Measurements from ENCODE around the gene COL6A3.

COL6A3 gene, protein sequence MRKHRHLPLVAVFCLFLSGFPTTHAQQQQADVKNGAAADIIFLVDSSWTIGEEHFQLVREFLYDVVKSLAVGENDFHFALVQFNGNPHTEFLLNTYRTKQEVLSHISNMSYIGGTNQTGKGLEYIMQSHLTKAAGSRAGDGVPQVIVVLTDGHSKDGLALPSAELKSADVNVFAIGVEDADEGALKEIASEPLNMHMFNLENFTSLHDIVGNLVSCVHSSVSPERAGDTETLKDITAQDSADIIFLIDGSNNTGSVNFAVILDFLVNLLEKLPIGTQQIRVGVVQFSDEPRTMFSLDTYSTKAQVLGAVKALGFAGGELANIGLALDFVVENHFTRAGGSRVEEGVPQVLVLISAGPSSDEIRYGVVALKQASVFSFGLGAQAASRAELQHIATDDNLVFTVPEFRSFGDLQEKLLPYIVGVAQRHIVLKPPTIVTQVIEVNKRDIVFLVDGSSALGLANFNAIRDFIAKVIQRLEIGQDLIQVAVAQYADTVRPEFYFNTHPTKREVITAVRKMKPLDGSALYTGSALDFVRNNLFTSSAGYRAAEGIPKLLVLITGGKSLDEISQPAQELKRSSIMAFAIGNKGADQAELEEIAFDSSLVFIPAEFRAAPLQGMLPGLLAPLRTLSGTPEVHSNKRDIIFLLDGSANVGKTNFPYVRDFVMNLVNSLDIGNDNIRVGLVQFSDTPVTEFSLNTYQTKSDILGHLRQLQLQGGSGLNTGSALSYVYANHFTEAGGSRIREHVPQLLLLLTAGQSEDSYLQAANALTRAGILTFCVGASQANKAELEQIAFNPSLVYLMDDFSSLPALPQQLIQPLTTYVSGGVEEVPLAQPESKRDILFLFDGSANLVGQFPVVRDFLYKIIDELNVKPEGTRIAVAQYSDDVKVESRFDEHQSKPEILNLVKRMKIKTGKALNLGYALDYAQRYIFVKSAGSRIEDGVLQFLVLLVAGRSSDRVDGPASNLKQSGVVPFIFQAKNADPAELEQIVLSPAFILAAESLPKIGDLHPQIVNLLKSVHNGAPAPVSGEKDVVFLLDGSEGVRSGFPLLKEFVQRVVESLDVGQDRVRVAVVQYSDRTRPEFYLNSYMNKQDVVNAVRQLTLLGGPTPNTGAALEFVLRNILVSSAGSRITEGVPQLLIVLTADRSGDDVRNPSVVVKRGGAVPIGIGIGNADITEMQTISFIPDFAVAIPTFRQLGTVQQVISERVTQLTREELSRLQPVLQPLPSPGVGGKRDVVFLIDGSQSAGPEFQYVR (N-terminal part only)

DNA sequence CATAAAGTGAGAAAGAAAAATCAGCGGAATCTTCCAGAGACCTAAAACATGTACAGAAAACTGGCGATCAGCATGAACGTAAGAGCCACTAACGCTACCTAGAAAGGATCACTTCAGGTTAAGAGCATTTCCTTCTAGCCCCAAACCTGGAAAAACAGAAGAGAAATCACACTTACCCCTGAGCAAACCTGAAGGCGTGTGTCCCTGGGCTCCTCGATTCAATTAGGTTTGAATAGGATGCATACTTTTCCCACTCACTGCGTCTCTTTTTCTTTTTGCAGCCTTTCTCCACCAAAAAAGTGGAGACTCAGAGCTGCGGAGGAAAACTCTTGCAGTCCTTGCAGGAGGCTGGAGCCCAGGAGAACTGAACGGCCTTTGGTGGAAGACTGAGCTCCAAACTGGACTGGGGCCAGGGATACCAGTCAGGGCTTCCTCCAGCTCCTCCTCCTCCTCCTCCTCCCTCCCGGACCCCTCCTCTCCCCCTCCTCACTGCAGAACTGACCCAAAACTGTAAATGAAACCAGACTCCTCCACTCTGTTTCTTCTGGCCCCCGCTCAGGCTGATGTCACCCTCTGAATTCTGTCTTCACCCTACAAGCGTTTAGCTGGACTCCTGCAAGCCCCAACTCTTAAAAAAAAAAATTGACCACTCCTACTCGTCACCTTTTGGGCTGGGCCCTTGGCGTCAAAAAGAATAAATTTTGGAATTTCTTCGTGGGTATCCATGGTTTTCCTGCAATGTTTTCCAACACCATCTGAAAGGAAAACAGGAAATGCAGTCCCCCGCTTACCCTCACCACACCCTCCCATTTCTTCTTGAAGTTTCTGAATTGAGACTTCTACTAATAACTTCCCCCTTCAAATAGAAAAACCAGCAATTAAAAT lies at the start of gene COL6A3:
COL6A3 (minus strand) TSS at position 388 of the 885 bp plus-strand sequence. CDS start 17,347 bp downstream, outside the sequence.
- DNase-seq, result no peak

DNA sequence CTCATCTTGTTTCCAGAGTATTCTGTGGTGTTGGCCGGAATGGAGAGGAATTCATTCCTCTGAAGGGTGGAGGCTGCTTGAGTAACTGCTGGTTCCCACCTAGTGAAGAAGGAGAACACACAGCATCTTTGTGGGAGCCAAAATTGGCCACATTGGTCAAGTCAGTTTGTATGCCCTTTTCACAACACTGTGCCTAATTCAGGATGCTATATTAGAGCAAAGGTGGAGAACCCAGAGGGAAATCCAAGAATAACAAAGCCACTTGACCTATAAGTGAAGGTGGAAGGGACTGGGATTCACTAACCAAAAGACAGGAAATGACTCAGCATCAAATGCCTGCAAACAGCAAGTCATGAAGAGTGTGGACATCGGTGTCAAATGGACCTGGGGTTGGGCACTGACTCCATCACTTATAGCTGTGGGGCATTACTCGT lies 45.8 kb upstream of the COL6A3 start:
- DNase-seq, result no peak

DNA sequence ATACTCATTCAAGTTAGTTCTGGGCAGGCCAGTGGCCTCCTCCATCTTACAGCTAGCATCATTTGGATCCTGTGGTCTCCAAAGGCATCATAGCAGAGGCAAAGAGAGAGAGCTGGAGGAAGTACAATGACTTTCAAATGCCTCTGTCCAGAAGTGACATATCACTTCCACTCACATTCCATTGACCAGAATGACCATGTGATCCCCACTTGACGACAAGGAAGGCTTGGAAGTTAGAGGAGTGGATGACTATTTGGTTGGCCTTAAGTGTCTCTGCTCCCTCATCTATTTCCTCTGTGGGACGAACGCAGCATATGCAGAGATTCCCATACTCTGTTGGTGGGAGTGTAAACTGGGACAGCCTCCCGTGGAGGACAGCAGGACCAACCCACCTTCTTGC lies 45.3 kb upstream of the COL6A3 start:
- no peak for DNase-seq

DNA sequence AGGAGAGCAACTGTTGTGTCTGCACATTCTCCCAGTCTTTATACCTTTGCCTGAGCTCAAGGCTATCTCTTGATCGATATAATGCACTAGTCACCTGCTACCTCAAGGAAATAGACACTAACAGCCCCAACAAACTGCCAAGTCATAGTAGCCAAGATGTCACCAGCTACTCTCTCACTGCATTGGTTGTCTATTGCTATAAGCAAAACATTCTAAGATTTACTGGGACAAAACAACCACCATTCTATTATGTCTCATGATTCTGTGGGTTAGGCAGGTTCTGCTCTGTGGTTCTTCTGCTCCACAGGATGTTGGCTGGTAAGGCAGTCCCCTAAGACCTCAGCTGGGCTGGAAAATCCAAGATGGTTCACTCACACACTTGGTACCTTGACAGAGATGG lies 44.6 kb upstream of the COL6A3 start:
- no peak for DNase-seq

DNA sequence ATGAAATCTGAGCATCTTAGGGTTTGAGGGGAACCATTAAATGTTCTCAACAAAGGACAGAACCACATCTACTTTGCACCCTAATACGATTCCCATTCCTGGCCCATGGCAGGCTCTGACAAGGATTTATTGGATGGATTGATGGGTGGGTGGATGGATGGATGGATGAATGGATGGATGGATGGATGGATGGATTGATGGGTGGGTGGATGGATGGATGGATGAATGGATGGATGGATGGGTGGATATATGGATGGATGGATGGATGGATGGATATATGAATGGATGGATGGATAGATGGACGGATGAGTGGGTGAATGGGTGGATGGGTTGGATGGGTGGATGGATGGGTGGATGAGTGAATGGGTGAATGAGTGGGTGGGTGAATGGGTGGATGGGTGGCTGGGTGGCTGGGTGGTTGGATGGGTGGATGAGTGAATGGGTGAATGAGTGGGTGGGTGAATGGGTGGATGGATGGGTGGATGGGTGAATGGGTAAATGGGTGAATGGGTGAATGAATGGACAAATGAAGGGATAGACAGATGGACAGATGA lies 43.5 kb upstream of the COL6A3 start:
- no peak for DNase-seq

DNA sequence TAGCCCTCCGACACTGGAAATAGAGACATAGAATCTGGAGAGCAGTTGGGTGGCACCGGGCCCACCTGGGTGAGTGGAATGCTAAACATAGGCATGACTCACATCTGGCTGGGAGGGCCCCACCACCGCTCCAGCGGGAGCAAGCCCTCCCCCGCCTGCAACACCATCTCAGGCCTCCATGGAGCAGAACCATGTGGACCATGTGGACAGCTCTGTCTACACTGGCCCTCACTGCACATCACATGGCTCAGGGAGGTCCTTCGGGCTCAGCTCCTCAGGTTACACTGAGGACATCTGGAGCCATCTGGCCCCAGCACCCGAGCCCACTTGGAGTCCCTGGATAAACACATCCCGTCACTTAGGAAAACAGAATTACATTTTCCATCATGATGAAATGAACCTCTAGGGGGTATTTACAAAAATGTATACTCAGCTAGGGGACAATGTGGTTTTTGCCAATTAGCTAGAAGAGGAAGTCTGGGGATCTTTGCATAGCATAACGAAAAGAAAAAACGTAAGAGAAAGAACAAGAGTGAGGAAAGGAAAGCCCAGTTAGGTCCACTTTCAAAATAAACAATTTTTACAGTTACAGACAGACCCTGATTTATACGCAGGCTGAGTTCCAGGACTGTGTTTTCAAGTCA lies 42.4 kb upstream of the COL6A3 start:
- no peak for DNase-seq

DNA sequence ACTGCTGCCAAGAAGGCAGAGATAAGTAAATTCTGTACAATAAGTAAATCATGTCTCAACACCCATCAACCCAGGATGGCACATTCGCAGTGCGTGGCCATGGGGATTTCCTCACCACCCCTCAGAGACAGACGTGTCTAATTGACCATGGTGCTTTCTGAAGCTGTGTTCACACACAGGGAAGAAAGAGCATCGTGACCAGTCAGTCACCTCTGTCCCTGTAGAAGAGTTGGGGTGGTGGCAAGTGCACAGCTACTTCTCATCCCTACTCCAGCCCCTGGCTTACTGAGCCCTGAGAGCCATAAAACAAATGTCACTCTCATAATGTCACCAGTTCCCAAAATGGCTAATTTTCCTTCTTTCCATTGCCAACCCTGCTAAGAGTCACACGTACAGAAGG lies 41.8 kb upstream of the COL6A3 start:
- no peak for DNase-seq

DNA sequence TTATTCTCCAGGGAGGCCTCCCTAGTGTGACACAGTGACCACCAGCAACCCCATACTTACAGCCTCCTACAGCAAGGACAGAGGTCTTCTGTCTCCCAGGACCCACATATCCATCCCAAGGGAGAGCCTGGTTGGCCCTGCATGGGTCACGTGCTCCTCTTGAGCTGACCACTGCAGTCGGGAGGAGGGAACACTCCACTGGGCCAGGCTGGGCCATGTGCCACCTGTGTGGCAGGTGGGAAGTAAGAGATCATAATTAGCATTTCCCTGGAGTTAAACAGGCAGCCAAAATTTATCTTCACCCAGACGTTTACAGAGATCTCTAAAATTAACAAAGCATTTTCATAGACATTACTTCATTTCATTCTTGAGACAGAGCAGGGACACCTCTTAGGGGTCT lies 39.7 kb upstream of the COL6A3 start:
- no peak for DNase-seq

DNA sequence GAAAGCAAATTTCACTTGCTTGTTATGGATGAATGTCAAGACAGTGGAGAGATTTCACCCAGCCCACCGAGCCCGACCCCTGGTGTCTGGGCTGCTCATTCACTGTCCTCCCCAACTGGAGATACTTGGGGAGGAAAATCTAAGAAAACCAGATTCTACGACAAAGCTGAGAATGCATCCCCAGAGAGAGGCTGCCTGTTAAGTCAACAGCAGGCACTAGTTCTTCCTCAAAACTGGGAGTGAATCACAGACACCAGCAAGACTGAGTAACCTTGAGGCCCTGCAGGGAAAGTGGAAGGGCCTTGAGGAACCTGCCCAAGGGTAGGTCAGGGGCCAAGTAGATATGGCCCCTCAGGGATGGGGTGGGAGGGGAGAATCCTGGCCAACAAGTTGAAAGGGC lies 38.9 kb upstream of the COL6A3 start:
- DNase-seq, result no peak

DNA sequence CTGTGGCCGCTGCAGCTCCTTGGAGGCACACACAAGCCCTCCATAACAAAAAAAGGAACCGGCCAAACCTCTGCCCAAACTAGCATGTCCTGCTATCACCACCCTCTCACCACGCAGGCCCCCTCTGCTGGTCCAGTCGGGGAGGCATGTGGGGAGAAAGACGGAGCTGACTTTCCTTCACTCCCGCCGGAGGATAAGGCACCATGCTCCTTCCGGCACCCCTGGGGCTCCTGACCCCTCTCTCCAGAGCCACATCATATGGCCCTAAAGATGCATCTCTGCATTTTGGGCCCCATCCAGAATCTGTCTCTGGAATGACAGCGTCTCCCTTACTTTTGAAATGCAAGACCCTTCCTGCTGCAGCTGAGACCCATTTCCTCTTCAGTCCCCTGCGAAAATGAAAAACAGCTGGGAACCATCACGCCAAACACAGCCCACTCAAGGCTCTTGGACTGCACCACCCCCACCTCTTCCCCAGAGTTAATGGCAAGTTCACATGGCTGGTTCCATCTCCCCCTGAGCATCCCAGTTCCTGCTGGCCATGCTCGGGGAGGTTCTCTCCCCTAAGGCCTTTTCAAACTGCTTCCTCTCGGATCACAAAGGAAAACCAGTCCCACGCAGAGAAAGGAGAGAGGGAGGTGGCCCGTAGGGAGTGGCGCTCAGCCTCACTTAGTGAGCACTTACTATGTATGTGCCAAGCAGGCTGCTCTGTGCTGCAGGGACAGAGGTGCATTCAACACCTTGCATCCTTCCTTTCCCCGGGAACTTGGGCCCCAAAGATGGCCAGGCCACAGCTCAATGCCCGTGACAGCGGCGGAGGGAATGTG lies 37.9 kb upstream of the COL6A3 start:
- no peak for DNase-seq

DNA sequence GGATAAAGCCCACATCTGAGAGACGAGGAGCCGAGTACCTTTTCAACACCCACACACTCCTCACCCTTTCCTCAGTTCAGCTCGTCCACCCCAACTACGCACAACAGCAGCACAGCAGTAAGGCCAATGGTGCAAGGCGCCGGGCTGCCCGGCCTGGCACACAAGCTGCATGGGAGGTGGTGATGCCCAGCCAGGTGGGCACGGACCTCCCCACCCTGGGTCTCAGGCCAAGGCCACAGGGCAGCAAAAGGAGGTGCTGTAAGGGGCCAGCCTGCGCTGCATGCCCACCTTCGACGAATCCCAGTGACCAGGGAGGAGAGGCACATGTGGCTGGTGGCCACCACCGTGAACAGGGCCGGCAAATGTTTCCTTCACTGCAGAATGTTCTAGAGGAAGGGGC lies 36.6 kb upstream of the COL6A3 start:
- DNase-seq, result no peak

DNA sequence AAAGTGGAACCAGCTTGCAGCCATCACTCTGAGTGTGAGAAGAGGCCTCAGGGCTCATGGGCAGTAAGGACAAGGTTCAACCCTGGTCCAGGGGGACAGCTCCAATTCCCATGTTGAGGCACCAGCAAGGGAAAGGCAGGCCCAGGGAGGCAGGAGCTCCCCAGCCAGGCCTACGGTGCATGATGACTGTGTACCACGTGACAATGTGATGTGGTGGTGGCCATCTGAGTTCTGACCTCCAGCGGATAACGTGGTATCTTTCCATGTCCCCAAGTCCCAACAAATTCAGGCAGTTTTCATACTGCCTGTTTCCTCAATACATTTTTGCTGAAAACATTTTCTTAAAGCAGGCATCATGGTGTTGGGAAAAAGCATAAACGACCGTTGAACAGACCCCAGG lies 36.1 kb upstream of the COL6A3 start:
- no peak for DNase-seq

DNA sequence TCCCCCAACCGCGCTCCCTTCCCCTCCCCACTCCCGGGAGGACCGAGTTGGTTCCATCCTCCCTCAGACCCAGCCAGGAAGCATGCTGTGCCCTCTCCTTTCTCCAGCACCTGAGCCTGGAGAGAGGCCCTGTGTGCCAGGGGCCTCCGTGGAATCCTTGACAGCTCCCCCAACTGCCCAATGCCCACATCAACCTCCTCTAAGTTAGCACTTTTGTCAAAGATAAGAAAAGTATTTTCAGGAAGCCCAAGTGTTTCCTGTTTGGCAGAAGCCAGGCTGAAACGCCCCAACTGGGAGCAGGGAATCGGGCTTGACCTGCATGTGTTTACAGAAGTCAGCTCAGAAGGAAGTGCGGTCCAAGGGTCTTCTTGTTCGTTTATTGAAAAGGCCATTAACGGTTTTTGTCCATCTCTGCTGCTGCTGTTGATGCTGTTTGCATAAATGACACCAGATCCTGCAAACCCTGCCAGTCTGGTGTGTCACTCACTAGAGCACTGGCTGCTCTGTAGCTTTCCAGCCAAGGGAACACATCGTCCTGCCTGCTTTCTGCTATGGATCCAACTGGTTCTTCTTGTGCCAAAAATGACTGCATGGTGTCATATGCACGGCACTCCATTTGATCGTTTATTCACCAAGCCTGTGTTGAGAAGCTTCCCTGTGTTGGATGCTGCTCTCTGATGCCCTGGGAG lies 35.4 kb upstream of the COL6A3 start:
- DNase-seq, result no peak

DNA sequence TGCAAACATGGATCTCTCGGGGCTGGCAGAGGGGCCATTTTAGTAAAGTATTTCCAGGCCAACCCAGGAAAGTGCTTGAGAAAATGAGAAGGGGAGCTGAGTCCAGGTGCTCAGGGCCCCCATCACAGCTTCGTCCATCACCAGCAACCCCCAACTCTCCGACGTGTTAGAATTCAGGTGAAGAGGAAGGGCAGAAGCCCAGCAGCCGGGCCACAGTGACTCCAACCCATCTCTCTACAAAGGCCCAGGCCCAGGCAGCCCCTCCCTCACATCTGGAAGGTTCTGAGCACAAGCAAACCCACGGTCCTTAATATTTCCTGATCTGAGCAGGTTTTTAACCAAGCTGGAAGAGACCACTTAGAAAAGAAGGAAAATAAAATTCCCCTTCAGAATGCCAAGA lies 34.7 kb upstream of the COL6A3 start:
- DNase-seq, result no peak

DNA sequence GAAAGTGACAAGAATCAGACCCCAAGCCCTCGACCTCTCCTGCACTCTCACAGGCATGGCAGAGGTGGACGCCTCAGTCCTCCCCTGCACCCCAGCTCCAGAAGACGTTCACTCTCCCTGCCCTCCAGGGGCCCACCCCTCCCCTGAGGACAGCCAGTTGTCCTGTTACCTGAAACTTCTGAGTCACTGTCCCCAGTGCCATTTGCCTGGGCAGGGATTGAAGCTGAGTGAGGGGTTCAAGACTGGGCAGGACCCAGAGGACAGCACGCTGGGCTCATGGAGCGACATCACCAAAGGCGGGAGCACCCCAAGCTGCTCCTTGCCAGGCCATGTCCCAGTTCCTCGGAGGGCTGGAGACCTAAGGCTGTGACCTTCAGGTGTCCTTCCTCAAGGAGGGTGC lies 34.2 kb upstream of the COL6A3 start:
- no peak for DNase-seq

DNA sequence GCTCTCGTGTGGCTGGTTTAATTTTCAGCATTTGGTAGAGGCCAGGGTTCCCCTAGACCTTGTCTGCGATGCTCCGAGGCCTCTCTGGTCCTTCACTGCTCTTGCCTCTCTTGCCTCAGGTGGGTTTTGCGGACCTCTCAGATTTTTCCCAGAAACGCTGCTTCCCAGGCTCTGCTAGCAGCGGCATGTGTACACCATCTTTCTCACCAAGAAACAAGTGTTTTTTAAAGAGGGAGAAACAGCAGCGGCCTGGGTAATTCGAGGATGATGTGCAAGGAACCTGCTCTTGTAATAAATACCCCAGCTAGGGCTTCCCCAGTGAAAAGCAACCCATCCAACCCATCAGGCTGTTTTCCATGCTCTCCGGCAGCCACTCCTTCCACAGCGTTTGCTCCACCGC lies 33.5 kb upstream of the COL6A3 start:
- no peak for DNase-seq

DNA sequence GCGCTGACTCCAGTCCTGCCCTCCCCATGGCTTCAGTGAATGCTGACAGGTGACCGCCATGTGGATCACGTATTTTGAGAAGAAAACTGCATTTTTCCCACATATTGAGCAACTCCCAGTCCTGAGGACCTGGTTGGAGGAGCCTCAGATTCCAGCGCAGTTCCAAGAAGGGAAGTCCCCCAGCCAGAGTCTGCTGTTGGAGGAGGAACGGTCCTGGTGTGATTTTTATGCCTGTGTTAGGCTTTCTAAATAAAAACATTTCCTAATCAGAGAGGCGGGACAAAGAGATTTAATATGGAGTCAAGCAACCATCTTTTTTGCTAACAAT lies 32.3 kb upstream of the COL6A3 start:
- DNase-seq, result no peak

DNA sequence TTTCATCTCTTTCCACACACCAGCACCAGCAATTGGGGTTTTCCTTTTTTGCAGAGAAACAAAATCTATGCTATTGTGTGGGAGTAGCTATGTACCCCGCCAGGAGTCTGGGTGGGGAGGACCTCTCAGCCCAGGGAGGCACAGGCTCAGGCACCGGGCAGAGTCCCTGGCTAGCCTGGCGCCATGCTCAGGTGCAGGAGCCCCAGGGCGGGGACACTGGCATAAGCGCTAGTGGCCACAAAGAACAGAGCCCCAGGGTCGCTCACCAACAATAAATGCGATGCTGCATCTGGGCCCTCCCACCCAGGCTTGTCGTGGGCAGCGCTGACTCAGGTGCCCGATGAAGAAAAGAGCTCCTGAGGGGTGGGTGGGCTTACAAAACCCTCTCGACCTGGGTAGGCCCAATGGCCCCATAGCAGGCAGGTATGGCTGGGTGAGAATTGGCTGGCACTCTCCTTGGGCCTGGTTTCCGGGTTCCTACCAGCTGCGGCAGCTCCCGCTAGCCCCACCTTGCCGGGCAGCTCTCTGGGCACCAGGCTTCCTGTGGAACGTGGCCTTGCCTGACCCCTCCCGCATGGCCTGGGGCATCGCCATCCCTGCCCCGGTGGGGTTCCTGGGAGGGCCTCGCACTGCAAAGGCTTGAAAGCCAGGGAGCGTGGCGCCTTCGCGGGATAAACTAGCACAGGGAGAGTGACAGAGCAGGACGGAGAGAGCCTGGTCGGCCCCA lies 31.8 kb upstream of the COL6A3 start:
- no peak for DNase-seq

DNA sequence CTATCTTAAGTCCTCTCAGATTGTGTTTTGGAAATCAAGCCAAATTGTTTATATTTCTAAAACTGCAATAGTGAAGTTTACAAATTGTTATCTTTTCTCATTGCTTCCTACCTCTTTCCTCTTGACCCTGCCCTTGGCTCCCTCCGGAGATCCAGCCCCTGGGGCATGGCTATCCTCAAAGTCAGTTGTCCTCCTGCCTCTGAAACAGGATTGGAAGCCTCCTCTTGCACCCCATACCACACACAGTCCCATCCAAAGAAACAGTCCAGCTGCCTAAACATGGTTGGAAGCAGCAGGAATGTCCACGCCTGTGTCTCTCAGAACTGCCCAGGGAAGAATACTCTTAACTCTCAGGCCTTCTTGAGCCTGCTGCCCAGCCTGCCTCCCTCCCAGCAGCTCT lies 30.1 kb upstream of the COL6A3 start:
- no peak for DNase-seq

All from activated gamma-delta T cell treated with Interleukin-2 at 50 U/mL for 16 hours (primary cell).